Pulmonary artery endothelial cell (primary cell): ENCODE data around the gene WDR82. TPM values are rescaled to one million over a fixed set of nuclear protein-coding genes. Genes with fewer than 3 reads are reported as not detected.

Experiments used
- DNase-seq: peaks from one replicate; pipeline ENCODE4 v3.0.0-alpha.2; 2011; ENCODE audit warnings: low read depth, low spot score
- total RNA-seq: library from RNA; depleted of rRNA; stranded (reverse); fragments of >200 nt; gene quantifications from 2 replicates; pipeline ENCODE4 v1.2.3, GENCODE V29; 2014

WDR82 gene
- total RNA-seq, 1 donor from 2014 or later = 98.5 TPM

DNA sequence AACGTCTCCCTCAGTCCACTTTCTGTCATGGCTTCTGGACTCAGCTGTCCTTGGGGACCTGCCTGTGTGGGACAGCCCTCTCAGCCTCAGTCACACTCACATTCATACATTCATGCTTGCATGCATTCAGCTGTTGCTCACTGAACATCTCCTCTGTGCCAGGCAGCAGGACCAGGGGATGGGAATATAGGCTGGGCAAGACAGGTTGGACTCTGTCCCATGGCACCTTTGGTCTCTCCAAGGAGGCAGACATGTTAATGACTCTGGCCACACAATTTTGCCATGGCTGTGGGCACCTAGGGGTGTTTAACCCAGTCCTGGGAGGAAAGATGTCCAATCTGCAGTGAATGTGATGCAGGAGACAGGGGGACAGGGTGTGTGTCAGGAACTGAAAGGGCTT is 29.9 kb upstream of the WDR82 start:
- DNase-seq = no peak

DNA sequence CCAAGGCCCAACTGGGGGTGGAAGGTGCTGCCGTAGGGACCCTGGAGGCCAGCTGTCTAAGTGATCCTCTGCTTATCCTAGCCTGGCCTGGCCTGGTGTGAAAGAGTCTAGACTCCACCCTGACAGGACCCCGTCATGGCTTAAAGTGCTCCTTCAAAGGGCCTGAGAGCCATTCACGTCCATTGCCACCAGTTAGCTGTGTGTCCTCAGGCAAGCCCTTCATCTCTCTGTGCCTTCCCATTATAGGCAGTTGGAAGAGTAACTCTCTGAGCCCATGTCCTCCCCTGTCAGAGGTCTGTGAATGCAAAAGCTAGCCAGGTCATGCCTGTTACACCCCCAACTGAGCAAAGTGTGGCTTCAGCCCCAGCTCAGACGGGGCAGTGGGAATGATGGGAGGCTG is 28.5 kb upstream of the WDR82 start:
- DNase-seq = no peak

- no peak for DNase-seq
These were observed 27.5 kb upstream of the WDR82 start for GRCh38 chr3:52305926-52306325.

- DNase-seq = no peak
These were observed 25.4 kb upstream of the WDR82 start for GRCh38 chr3:52303811-52304210.

GRCh38 chr3:52302426-52303145 is 24.1 kb upstream of the WDR82 start:
- no peak for DNase-seq

DNA sequence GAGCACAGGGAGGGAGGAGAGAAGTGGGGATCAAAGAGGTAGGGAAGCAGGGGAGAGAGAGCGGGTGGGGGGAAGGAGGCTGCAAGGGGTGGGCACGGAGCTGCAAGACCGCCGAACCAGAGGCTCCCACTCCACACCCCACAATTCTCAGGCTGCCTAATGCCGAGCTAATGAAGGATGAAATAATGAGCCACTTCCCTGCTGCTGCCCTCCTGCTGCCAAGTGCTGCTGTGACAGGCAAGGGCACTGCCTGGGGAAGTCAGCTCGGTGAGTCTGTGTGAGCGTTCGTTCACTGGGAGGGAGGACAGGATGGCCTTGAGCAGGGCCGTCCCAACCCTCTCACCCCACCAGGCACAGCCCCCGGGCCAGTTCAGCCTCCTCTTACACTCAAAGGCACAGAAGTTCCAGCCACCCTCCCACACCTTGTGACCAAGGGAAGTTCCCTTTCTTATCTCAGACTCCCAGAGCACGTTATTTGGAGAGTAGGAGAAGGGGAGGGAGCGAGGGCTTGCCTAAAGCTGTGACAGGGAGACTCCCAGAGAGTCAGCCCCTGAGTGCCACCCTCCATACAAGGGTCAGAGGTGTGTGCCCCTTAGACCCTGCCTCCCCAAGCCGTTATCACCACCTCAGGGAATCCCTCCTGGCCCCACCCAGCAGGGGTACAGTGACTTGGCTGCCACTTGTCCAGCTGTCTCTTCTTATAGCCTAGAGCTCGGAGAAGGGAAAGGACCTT is 21.6 kb upstream of the WDR82 start:
- no peak for DNase-seq

GRCh38 chr3:52299247-52299878 is 20.9 kb upstream of the WDR82 start:
- DNase-seq = no peak

DNA sequence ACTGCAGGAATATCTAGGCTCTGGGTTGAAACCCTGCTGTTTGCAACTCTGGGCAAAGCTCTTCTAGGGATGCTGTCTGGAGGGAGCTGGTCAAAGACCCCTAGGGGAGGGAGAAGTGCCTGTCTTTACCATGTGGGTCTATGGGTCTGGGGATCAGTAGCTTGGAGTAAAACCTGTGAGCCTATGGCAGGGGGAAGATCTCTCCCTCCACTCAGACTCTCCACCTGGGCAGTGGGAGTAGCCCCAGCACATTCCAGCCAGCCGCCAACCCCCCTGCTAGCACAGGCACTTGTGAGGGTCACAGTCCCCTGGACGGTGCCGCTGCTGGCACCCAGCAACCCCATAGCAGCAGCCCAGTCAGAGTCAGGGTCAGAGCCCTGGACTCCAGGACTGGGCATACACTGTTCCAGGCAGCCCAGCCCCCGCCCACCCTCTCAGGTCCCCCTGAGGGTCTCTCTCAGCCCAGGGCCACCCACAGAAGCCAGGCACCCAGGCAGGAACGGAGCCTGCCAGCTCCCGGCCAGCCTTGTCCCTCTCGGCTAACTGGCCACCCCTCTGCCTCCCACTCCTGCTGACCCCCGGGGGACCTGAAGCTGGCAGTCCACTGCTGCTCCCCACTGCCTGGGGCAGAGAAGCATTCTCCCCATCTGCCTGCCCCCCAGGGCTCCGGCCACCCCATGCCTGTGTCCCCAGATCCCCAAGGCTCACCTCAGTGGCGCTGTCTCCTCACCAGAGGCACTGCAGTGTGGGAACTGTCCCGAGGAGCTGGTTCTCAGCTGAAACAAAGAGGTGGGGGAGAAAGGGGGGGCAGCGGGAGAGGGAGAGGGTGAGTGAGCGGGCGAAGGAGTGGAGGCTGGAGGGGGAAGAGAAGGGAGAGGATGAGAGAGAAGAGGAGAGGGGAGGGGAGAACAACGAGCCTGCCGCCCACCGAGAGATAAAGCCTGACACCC is 20.0 kb upstream of the WDR82 start:
- no peak for DNase-seq

GRCh38 chr3:52297242-52298148 is 19.0 kb upstream of the WDR82 start:
- DNase-seq = no peak

- no peak for DNase-seq
These were observed 17.3 kb upstream of the WDR82 start for GRCh38 chr3:52295671-52296208.

DNA sequence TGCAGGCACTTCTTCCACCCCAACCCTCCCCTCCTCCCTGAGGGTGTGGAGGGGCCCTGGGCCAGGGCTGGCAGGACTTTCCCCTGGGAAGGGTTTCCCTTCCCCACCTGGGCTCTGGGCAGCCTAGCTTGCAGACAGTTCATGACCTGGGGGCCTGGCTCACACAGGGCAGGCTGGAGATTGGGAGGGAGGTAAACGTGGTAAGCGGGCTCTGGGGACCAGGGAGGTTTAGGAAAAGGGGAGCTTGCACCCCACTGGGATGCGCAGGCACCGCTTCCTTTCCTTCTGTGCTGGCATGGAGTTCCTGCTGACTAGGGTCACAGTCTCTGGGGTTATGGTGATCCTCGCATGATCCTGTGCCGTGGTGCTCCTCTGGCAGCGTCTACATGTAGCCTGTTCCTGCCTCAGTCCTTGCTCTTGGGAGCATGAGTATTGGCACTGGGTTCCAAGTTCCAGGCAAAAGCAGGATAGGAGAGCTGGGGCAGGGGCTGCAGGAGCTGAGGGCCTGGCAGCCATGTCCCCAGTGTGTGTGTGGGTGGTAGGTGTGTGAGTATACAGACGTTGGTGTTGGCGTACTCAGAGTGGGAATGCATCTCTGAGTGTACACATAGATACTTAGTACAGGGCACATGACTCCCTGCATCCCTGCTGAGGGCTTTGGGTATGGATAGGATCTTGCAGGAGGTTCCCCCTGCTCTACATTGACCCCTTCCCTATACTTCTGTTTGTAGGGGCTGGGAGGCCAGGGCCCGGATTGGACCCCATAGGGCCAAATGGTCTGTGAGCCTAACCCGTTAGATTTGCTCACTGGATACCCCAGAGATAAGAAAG is 16.1 kb upstream of the WDR82 start:
- no peak for DNase-seq

GRCh38 chr3:52293491-52294319 is 15.3 kb upstream of the WDR82 start:
- no peak for DNase-seq

- DNase-seq = no peak
These were observed 14.0 kb upstream of the WDR82 start for GRCh38 chr3:52292247-52293065.

DNA sequence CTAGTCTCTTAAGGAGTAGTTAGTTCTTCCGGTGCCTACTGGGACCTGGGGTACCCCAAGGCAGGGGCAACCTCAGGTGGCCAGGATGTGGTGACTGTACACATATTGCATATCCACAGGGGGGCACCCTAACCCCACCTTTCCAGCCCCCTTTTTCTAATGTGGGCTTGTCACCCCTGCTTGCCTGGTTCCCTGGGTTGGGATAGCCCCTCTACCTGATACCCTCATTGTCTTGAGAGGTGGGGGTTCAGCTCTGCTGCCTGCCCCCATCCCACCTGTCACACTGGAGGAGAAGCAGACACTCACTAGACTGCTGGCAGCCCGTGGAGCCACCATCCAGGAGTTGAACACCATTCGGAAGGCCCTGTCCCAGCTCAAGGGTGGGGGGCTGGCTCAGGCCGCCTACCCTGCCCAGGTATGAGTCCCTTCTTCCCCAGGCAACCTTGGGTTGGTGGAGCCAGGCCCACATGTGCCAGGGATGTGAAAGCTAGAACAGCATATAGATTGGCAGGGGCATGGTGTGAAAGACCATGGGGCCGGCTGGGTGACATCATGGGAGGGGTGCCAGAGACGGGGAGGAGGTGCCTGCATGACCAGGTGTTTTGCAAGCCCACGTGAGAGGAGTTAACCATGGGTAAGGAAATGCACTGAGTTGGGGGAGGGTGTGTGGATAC is 13.2 kb upstream of the WDR82 start:
- no peak for DNase-seq

GRCh38 chr3:52290596-52291507 is 12.4 kb upstream of the WDR82 start:
- DNase-seq = no peak
